Neural progenitor cell (in vitro differentiated cells): ENCODE data around the gene COL19A1. TPM values are rescaled to one million over a fixed set of nuclear protein-coding genes. Genes with fewer than 3 reads are reported as not detected.

Experiments used
- DNase-seq: peaks from one replicate; pipeline ENCODE4 v3.0.0-alpha.2; 2016; ENCODE audit warnings: low spot score
- H2AFZ ChIP-seq: fragments of 200-600 bp; sonication (generic); replicated peaks from 2 replicates; pipeline ENCODE4 v1.6.1; 2016; ENCODE audit warnings: antibody characterized with exemption
- H3F3A ChIP-seq: fragments of 200-600 bp; sonication (generic); 2 replicates; pipeline ENCODE4 v1.6.1; 2016; ENCODE audit warnings: antibody characterized with exemption, low read depth
- H3K27ac ChIP-seq: fragments of 200-600 bp; sonication (generic); 2 replicates; pipeline ENCODE4 v1.5.1; 2016; ENCODE audit warnings: mild to moderate bottlenecking
- H3K27me3 ChIP-seq: fragments of 200-600 bp; sonication (generic); 2 replicates; pipeline ENCODE4 v1.6.1; 2016; ENCODE audit warnings: mild to moderate bottlenecking, moderate library complexity
- H3K36me3 ChIP-seq: fragments of 200-600 bp; sonication (generic); 2 replicates; pipeline ENCODE4 v1.5.1; 2016
- H3K4me1 ChIP-seq: fragments of 200-600 bp; sonication (generic); 2 replicates; pipeline ENCODE4 v1.6.1; 2016; ENCODE audit warnings: mixed run types
- H3K4me2 ChIP-seq: fragments of 200-600 bp; sonication (generic); 2 replicates; pipeline ENCODE4 v1.6.1; 2016
- H3K4me3 ChIP-seq: fragments of 200-600 bp; sonication (generic); 2 replicates; pipeline ENCODE4 v1.5.1; 2016
- H3K79me2 ChIP-seq: fragments of 200-600 bp; sonication (generic); 2 replicates; pipeline ENCODE4 v1.6.1; 2016; ENCODE audit warnings: low read depth
- H3K9ac ChIP-seq: fragments of 200-600 bp; sonication (generic); 2 replicates; pipeline ENCODE4 v1.6.1; 2016
- H3K9me3 ChIP-seq: fragments of 200-600 bp; sonication (generic); 2 replicates; pipeline ENCODE4 v1.5.1; 2016; ENCODE audit warnings: low read depth
- H4K20me1 ChIP-seq: fragments of 200-600 bp; sonication (generic); 2 replicates; pipeline ENCODE4 v1.6.1; 2016; ENCODE audit warnings: low read depth
- H3K27ac Mint-ChIP-seq: 3 replicates; pipeline ENCODE4 v1.8.0; 2021; ENCODE audit warnings: mixed read lengths
- H3K27me3 Mint-ChIP-seq: 2 replicates; pipeline ENCODE4 v1.8.0; 2022; ENCODE audit warnings: low read depth, mild to moderate bottlenecking, inconsistent platforms, moderate library complexity, mixed read lengths; ENCODE audit not compliant: insufficient read depth
- H3K36me3 Mint-ChIP-seq: 3 replicates; pipeline ENCODE4 v1.8.0; 2021; ENCODE audit warnings: mixed read lengths
- H3K4me1 Mint-ChIP-seq: 3 replicates; pipeline ENCODE4 v1.8.0; 2021; ENCODE audit warnings: mixed read lengths
- H3K4me3 Mint-ChIP-seq: 3 replicates; pipeline ENCODE4 v1.8.0; 2021; ENCODE audit warnings: mild to moderate bottlenecking, moderate library complexity, mixed read lengths
- H3K9me3 Mint-ChIP-seq: 3 replicates; pipeline ENCODE4 v1.8.0; 2020; ENCODE audit warnings: mixed read lengths
- EZH2 ChIP-seq: fragments of 200-600 bp; sonication (generic); IDR thresholded peaks from 2 replicates; pipeline ENCODE4 v1.6.1; 2017; ENCODE audit warnings: antibody characterized with exemption, mild to moderate bottlenecking, moderate library complexity
- EZH2phosphoT487 ChIP-seq: fragments of 200-600 bp; sonication (generic); IDR thresholded peaks from 2 replicates; pipeline ENCODE4 v1.6.1; 2017; ENCODE audit warnings: antibody characterized with exemption
- total RNA-seq: library from RNA; depleted of rRNA; stranded (reverse); fragments of >200 nt; gene quantifications from 2 replicates; pipeline ENCODE4 v1.2.3, GENCODE V29; 2015; ENCODE audit warnings: low replicate concordance
- TF ChIP-seq, protein P1 (sequence below): fragments of 200-600 bp; sonication (generic); IDR thresholded peaks from 2 replicates; pipeline ENCODE4 v1.5.1; 2017; ENCODE audit warnings: antibody characterized with exemption, mild to moderate bottlenecking

COL19A1 gene
- total RNA-seq, 1 donor from 2014 or later = not detected

DNA sequence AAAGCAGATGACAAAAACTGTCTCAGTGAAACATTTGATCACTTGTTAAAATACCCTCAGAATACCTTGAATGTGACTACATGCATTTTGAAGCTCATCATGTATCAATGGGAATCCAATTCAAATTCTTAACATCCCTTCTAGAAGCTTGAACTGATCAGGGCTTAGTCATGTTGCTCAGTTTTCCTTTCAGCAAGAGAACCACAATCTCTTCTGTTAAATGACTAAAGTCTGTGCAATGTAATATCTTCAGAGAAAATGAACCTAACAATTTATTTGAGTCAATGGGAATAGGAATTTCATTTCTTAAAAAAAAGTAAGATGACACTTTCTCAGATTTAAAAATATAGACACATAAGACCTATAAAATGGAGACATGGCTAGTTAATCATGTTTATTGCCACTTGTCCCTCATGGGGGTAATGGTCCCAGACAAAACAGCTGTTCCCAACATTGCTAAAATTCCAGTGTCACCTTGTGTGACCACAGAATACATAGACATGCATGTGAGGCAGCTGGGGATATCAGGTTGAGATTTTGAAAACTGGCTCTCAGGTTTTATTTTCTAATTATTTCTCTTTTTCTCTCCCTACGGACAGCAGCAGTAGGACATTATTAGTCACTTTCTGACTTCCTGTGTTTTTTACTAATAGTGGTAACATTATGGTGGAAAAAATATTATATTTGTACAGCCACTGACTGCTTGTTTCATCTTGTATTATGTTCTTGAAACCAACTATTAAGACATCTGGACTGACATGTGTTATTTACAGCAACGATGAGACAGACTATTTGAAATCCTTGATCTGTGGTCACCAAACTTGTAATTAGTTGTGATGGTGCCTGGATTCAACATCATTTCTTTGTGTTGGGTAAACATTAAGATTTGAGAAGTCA, 244.0 kb downstream of the COL19A1 start:
- H3K27ac ChIP-seq = no peak overlapping the region
- H3F3A ChIP-seq = no peaks in the 10 kb centered on the region
- no peaks in the 10 kb centered on the region for H3K36me3 Mint-ChIP-seq
- H3K9me3 ChIP-seq = no peaks in the 10 kb centered on the region
- H3K4me3 ChIP-seq = no peak overlapping the region
- no peaks in the 10 kb centered on the region for H3K79me2 ChIP-seq
- no peak overlapping the region for H3K9ac ChIP-seq
- H3K27ac Mint-ChIP-seq = no peak overlapping the region
- no peaks in the 10 kb centered on the region for H3K9me3 Mint-ChIP-seq
- no peaks in the 10 kb centered on the region for H3K27me3 ChIP-seq
- peaks cover 9% of the 10 kb centered on the region for H3K4me1 ChIP-seq
- TF ChIP-seq, protein P1, sequence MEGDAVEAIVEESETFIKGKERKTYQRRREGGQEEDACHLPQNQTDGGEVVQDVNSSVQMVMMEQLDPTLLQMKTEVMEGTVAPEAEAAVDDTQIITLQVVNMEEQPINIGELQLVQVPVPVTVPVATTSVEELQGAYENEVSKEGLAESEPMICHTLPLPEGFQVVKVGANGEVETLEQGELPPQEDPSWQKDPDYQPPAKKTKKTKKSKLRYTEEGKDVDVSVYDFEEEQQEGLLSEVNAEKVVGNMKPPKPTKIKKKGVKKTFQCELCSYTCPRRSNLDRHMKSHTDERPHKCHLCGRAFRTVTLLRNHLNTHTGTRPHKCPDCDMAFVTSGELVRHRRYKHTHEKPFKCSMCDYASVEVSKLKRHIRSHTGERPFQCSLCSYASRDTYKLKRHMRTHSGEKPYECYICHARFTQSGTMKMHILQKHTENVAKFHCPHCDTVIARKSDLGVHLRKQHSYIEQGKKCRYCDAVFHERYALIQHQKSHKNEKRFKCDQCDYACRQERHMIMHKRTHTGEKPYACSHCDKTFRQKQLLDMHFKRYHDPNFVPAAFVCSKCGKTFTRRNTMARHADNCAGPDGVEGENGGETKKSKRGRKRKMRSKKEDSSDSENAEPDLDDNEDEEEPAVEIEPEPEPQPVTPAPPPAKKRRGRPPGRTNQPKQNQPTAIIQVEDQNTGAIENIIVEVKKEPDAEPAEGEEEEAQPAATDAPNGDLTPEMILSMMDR = no peak
- no peak for TF ChIP-seq EZH2
- no peak for TF ChIP-seq EZH2phosphoT487
- DNase-seq = no peak
- H3K27me3 Mint-ChIP-seq = no peaks in the 10 kb centered on the region
- H2AFZ ChIP-seq = no peak overlapping the region
- no peaks in the 10 kb centered on the region for H4K20me1 ChIP-seq
- H3K4me3 Mint-ChIP-seq = no peak overlapping the region
- peaks cover 6% of the 10 kb centered on the region for H3K4me1 Mint-ChIP-seq
- H3K4me2 ChIP-seq = no peak overlapping the region
- H3K36me3 ChIP-seq = no peaks in the 10 kb centered on the region

DNA sequence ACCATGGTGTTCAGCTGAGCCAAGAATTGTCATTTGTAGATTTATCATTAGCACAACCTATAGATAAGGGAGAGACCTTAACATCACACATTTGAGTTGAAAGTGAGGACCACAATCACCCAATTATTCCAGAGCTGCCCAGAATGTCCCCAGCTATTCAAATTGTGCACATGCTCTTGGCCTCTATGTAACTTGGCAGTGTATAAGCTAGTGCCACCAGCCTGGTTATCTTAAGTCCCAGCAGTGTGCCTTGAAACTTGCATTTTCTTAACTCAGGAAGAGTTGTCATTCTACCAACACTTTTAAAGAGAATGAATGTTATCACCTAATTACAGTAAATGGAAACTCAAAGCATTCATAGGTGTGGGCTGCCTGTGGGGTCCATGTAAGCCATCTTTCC, 245.4 kb downstream of the COL19A1 start:
- no peaks in the 10 kb centered on the region for H3K36me3 Mint-ChIP-seq
- TF ChIP-seq, protein P1 = no peak
- TF ChIP-seq EZH2phosphoT487 (no peak), EZH2 (no peak)
- H3K9me3 Mint-ChIP-seq = no peaks in the 10 kb centered on the region
- no peaks in the 10 kb centered on the region for H3K27me3 Mint-ChIP-seq
- H3K4me1 Mint-ChIP-seq = peaks cover 6% of the 10 kb centered on the region
- Histone ChIP-seq H3K79me2 (no peaks in the 10 kb centered on the region), H2AFZ (no peak overlapping the region), H3K36me3 (no peaks in the 10 kb centered on the region), H3F3A (no peaks in the 10 kb centered on the region), H3K4me2 (no peak overlapping the region), H3K27ac (no peak overlapping the region), H3K9ac (no peak overlapping the region), H4K20me1 (no peaks in the 10 kb centered on the region), H3K27me3 (no peaks in the 10 kb centered on the region), H3K4me3 (no peak overlapping the region), H3K4me1 (peaks cover 9% of the 10 kb centered on the region), H3K9me3 (no peaks in the 10 kb centered on the region)
- H3K4me3 Mint-ChIP-seq = no peak overlapping the region
- no peak overlapping the region for H3K27ac Mint-ChIP-seq
- DNase-seq = no peak

DNA sequence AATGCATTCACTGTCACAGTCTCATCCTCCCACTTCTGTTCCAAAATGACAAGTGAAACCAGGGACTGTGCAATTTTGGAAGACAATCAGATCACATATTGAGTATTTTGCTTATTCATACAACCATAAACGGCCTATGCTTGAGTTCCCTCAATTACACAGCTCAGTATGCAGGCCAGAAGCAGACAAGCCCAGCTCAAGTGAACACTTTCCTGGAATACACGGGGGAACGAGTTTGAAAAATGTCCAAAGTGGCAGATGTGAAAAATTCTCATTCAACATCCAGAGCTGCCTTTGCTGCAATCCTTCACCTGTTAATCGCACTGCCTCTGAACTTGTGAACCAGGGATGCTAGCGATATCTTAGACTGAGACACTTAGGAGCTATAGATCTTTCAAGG, 246.4 kb downstream of the COL19A1 start:
- H3K27me3 ChIP-seq = no peaks in the 10 kb centered on the region
- H3K4me1 ChIP-seq = peaks cover 5% of the 10 kb centered on the region
- H3K4me3 Mint-ChIP-seq = no peak overlapping the region
- H3K27ac Mint-ChIP-seq = no peak overlapping the region
- H3K4me3 ChIP-seq = no peak overlapping the region
- H3K9ac ChIP-seq = no peak overlapping the region
- no peaks in the 10 kb centered on the region for H3K36me3 Mint-ChIP-seq
- no peaks in the 10 kb centered on the region for H3K79me2 ChIP-seq
- no peak for TF ChIP-seq EZH2phosphoT487
- TF ChIP-seq, protein P1 = no peak
- no peak for TF ChIP-seq EZH2
- no peaks in the 10 kb centered on the region for H4K20me1 ChIP-seq
- no peaks in the 10 kb centered on the region for H3K36me3 ChIP-seq
- DNase-seq = no peak
- no peaks in the 10 kb centered on the region for H3K9me3 Mint-ChIP-seq
- no peak overlapping the region for H3K27ac ChIP-seq
- no peaks in the 10 kb centered on the region for H3F3A ChIP-seq
- no peak overlapping the region for H2AFZ ChIP-seq
- peaks cover 5% of the 10 kb centered on the region for H3K4me1 Mint-ChIP-seq
- no peak overlapping the region for H3K4me2 ChIP-seq
- no peaks in the 10 kb centered on the region for H3K27me3 Mint-ChIP-seq
- H3K9me3 ChIP-seq = no peaks in the 10 kb centered on the region
